ENCODE measurements around the gene LMF1. TPM values are rescaled to one million over a fixed set of nuclear protein-coding genes. Genes with fewer than 3 reads are reported as not detected.

LMF1 gene
- total and polyA plus RNA-seq, 2 of the 13 experiments (the other 11 are each of a cell fraction or from before 2014, with no cell fraction given): 6.8 to 8.5 TPM

- ChIA-PET CTCF (ENCODE audit: low intra/inter-chr PET ratio, low total read pairs) (no interaction called here), POLR2A (no interaction called here)
- peaks cover 4% of the 10 kb centered on the region; the same call in 1 of the 2 replicates for H4K20me1 ChIP-seq (ENCODE audit: insufficient read depth, low read length)
- ATAC-seq: peak; percentile 13; the same call in 2 of the 3 replicates
- intact Hi-C loops (cut with micrococcal nuclease; ENCODE audit: unreplicated experiment): no loop called here
- peaks cover 34 to 85% of the 10 kb centered on the region in 2 experiments for H3K27me3 ChIP-seq (ENCODE audit: control insufficient read depth in 1 of 2, insufficient read depth in 2 of 2, low read length in 2 of 2)
- H3K4me3 ChIP-seq (replicated peaks in 1 of 3; ENCODE audit: insufficient read depth in 1 of 3, low read depth in 2 of 3, low read length in 3 of 3): no peak overlapping the region; a peak in 1 of 6 replicates
- H3K9ac ChIP-seq (ENCODE audit: insufficient read depth, low read depth, low read length): no peak overlapping the region
- H3K36me3 ChIP-seq (replicated peaks in 1 of 2; ENCODE audit: control insufficient read depth in 1 of 2, insufficient read depth in 2 of 2, low read length in 2 of 2): no peaks in the 10 kb centered on the region
- no peak overlapping the region for H2AFZ ChIP-seq (ENCODE audit: low read length)
- no peak overlapping the region for H3K4me2 ChIP-seq (ENCODE audit: low read depth, low read length)
- in situ Hi-C loops (cut with HindIII; ENCODE audit: extremely low pct_ligation_motif_present, low pct_unique_long_range_greater_than_20kb): no loop called here
- no peaks in the 10 kb centered on the region for H3K4me1 ChIP-seq (ENCODE audit: insufficient read depth, low read length)
- no peaks in the 10 kb centered on the region for H3K79me2 ChIP-seq (ENCODE audit: insufficient read depth, low read length)
- H3K27ac ChIP-seq (ENCODE audit: extremely low read length, insufficient read depth, low read length): no peak overlapping the region
- peak; percentile 49 for DNase-seq (ENCODE audit: low spot score)
- no peak for FAIRE-seq
- H3K9me3 ChIP-seq (ENCODE audit: low read length): no peaks in the 10 kb centered on the region
- BruUV-seq (replicated peaks): no TSS peak
- WGBS (ENCODE audit: low lambda C conversion rate): 69% methylated on average over 14 of the region's 46 CpGs
- TF ChIP-seq FOSL2 (CRISPR knock-in tag; IDR thresholded peaks at IDR 0.05): peak; percentile 96
- TF ChIP-seq JUN (CRISPR knock-in tag; IDR thresholded peaks at IDR 0.05): 0 out of 2 replicates have a peak, but pooled peaks have one; percentile 36
- TF ChIP-seq ZNF407 (CRISPR knock-in tag; IDR thresholded peaks at IDR 0.05; ENCODE audit: not compliant biosample characterization): no peak
- 0 out of 2 replicates have a peak, but pooled peaks have one; percentile 34 for TF ChIP-seq JUND (CRISPR knock-in tag; IDR thresholded peaks at IDR 0.05)
- peak; percentile 39; the same call in 1 of the 2 replicates for TF ChIP-seq CREB1 (IDR thresholded peaks at IDR 0.05)
- TF ChIP-seq CREB1 (CRISPR knock-in tag; IDR thresholded peaks at IDR 0.05): no peak
- TF ChIP-seq ATF3 (CRISPR knock-in tag; IDR thresholded peaks at IDR 0.05): peak; percentile 73; the same call in 1 of the 2 replicates
- no peak for TF ChIP-seq ZNF709 (CRISPR knock-in tag; IDR thresholded peaks at IDR 0.05)
- 0 out of 2 replicates have a peak, but pooled peaks have one; percentile 23 for TF ChIP-seq EZH2 (conservative IDR thresholded peaks at IDR 0.05; ENCODE audit: low read depth, low read length)
- TF ChIP-seq HNRNPL (IDR thresholded peaks at IDR 0.05; ENCODE audit: low read depth, low read length): peak; percentile 92
- no peak for TF ChIP-seq ZBTB2 (CRISPR knock-in tag; IDR thresholded peaks at IDR 0.05; ENCODE audit: low read depth)
- TF ChIP-seq CBX1 (IDR thresholded peaks at IDR 0.05; ENCODE audit: low read depth): no peak
- peak; percentile 46; the same call in 1 of the 2 replicates for TF ChIP-seq JUNB (CRISPR knock-in tag; IDR thresholded peaks at IDR 0.05; ENCODE audit: borderline replicate concordance)
- no peak for TF ChIP-seq IRF2 (CRISPR knock-in tag; IDR thresholded peaks at IDR 0.05)
- no peak for TF ChIP-seq MBD4 (IDR thresholded peaks at IDR 0.05; ENCODE audit: borderline replicate concordance, low read length)
Observed at GRCh38 chr16:1002399-1003166, 31.8 kb upstream of the LMF1 start.

Data from HepG2 (cell line).